SKM-1 (cell line): ENCODE measurements around the gene RAB10.
"Not testable (repeated sequence)": the region's sequence is repeated elsewhere in the genome, so short reads cannot be mapped to it uniquely, and the experiment has no call there.

Source experiments
- DNase-seq: peaks from one replicate; lab custom pipeline; 2025; ENCODE audit not compliant: unreplicated experiment; lab: John Stamatoyannopoulos, UW

The RAB10 gene

DNA sequence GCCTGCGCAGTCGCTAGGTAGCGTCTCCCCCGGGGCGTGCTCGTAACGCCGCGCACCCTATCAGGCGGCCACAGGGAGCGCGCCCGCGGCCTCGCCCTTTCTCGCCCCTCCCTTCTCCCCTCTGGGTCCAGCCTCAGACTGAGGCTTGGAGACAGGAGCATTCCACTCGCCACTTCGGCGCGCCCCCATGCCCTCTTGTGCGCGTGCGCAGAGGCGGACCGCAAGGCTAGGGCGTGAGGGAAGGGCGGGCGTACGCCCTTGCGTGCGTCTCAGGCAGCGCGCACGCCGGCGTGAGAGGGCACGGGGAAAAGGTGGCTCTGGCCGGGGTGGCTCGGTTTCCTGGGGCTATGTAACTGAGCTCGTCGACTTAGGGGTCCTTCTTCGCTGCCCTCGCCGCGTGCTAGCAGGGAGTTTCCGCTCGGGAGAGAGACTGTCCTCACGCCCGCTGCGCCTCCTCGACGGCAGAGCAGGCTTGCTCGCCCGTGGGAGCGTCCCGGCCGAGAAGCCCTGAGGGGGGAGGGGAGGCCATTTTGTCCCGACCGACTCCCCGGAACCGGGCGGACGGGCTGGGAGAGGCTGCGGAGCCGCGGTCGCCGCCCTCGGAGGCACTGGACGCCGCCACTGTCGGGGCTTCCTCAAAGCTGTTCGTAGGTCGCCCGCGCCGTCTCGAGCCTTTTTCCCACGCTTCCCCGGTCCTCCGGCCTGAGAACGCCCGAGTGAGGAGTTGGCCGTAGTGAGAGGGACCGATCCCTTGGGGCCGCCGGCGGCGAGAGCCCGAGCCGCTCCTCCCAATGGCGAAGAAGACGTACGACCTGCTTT, at the start of gene RAB10:
Gene RAB10 (plus strand): TSS at position 267 of the 819 bp plus-strand sequence. CDS start 525 bp downstream, at position 792.
- DNase-seq, result peak; percentile 94

DNA sequence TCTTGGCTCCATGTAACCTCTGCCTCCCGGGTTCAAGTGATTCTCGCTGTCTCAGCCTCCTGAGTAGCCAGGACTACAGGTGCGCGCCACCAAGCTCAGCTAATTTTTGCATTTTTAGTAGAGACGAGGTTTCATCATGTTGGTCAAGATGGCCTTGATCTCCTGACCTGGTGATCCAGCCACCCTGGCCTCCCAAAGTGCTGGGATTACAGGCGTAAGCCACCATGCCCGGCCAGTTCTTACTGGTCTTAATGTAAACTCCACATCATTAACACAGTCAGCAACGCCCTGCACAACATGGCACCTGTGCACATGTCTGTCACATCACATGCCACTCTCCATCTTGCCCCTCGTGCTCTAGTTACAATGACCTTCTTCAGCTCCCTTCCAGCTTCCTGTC, 45.8 kb upstream of the RAB10 start:
- DNase-seq, result no peak

DNA sequence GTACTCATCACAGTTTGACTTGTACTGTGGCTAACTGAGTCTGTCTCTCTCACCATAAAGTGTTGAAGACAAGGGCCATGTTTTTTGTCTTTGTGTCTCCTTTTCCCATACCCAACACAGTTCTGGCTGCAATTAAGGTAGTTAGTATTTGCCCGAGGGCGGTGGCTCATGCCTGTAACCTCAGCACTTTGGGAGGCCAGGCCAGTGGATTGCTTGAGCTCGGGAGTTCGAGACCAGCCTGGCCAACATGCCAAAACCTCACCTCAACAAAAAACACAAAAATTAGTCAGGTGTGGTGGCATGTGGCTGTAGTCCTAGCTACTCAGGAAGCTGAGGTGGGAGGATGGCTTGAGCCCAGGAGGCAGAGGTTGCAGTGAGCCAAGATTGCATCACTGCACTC, 44.7 kb upstream of the RAB10 start:
- DNase-seq, result no peak

GRCh38 chr2:25991965-25992364, 41.9 kb upstream of the RAB10 start:
- peak; percentile 39 for DNase-seq

DNA sequence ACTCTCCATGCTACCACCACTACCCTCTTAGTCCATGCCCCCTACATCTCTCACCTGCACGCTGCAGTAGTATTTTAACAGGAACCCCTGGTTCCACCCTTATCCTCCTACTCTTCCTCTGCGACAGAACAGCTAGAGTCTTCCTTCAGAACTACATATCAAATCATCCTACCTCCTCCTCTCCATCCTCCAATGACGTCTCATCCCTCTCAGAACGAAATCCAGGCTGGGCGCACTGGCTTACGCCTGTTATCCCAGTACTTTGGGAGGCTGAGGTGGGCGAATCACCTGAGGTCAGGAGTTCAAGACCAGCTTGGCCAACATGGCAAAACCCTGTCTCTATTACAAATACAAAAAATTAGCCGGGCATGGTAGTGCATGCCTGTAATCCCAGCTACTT, 41.3 kb upstream of the RAB10 start:
- DNase-seq, result no peak

DNA sequence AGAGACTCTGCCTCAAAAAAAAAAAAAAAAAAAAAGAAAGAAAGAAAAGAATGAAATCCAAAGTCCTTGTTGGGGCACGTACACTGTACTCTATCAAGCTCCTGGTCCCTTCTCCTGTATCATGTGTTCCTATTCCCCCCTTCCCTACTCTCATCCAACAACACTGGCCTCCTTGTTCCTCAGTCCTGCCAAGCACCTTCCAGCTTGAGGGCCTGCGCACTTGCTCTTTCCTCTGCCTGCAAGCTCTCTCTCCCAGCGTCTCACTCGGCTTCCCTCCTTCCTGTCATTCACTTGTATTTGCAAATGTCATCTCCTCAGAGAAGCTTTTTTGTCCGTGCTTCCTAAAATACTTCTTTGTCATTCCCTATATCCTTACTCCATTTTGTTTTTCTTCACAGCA, 40.8 kb upstream of the RAB10 start:
- no peak for DNase-seq

DNA sequence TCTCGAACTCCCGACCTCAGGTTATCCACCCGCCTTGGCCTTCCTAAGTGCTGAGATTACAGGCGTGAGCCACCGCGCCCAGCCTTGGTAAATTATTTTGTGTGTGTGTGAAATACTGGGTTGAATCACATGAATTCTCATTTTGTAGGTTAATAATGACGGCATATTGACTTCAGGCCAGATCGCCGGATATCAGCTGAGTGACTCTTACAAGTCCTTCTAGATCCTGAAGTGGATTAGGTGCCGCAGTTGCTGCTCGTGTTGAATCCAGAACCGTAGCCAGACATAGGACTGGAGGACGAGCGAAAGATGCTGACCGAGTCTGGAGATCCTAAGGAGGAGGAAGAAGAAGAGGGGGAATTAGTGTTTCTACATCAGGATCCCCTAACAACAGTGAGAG, 39.4 kb upstream of the RAB10 start:
- DNase-seq, result no peak

GRCh38 chr2:25996844-25997243, 37.0 kb upstream of the RAB10 start:
- no peak for DNase-seq

GRCh38 chr2:25998816-25999383, 35.0 kb upstream of the RAB10 start:
- DNase-seq, result not testable (repeated sequence)

GRCh38 chr2:25999406-25999805, 34.5 kb upstream of the RAB10 start:
- DNase-seq, result not testable (repeated sequence)

- DNase-seq, result no peak
Observed at GRCh38 chr2:26000561-26001082, 33.3 kb upstream of the RAB10 start.

DNA sequence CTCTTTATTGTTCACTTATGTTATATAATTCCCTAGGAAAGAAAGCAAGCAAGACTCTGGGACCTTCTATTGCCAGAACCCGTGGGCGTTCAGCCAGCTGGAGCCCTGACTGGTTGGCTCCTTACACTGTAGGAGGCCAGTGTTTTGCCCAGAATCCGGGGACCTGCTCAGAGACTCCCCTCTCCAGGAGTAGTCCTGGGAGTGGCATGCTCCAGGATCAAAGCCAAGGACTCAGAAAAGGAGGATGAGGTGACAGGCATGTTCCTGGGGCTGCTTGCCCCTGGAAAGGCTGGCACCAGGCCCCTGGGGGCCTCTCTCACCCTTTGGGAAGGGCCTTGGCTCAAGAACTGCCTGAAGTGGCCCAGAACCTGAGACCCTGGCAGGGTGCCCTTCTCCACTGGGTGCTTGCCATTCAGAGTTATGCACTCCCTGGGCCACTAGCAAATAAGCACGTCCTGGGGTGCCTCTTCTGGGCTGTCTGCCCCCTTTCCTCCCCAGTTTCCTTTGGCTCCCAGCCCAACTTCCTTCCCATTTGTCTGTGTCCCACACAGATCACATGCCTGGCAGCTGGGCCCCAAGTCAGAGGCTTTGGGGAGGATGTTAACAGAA, 32.0 kb upstream of the RAB10 start:
- DNase-seq, result no peak

DNA sequence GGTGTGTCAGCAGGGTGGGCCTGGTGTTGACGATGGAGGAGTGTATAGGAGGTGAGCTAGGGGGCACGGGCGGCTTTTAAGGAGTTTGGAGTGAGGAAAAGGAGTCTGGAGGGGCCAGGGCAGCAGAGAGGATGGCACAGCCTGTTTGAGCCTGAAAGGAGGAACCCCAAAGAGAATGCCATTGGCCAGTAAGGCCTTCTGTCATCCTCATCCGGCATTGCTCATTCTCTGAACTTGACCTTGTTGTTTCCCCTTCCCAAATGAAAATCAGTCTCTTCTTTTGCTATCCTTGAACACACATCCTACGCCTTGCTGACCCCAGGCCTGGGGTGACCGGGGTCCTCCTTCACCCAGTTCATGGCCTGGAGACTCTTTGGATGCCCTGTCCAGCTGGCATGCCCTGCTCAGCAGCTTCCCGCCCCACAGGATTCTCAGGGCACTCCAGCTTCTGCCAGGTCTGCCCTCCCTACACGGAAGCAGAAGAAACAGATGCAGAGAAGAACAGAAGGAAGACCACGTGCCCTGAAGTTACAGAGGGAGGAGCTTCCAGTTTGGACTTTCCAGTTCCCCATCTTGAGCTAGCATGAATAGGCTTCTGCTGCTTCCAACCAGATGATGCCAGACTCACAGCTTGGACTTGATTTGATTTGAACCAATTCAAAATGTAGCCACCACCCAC, 31.1 kb upstream of the RAB10 start:
- DNase-seq, result peak; percentile 57

DNA sequence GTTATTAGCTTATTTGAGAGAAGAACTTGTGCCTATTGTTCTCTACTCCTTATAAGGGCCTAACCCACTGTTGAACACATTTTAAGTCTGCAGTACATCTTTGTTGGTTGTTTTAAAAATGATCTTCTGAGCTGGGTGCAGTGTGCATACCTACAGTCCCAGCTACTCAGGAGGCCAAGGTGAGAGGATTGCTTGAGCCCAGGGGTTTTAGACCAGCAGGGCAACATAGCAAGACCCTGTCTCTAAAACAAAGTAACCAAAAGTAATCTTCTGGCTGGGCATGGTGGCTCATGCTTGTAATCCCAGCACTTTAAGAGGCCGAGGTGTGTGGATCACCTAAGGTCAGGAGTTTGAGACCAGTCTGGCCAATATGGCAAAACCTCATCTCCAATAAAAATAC, 25.8 kb upstream of the RAB10 start:
- no peak for DNase-seq

DNA sequence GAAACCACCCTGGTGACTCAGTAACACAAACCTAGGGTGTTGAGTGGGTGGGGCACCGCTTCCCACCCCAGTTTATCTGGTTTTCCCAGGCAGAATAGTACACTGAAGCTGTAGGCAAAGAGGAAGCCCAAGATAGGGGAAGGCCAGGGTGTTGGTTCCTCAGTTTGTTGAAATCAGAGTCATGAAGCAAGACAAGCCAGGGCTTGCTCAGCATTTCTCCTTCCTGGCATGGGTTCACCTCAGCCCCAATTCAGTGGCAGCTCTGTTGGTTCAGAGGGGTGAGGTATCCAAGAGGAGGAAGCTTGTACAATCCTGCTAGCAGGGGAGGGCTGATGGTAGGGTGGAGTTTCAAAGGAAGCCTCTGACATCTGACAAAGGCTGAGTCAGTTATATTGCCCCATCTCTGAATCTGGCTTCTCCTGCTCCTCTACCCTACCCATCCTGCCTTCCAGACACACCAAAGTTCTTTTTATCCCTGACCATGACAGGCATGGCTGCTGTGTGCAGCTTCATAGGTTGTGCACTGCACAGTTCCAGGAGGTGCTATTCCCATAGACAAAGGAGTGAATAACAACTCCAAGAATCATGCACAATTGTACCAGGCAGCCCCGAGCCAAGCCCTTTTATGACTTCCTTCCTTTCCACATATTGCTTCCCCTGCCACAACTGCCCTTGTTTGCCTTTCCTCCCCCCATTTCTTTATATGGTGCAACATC, 24.9 kb upstream of the RAB10 start:
- peak; percentile 98 for DNase-seq

- no peak for DNase-seq
Observed at GRCh38 chr2:26009567-26009963, 24.3 kb upstream of the RAB10 start.

DNA sequence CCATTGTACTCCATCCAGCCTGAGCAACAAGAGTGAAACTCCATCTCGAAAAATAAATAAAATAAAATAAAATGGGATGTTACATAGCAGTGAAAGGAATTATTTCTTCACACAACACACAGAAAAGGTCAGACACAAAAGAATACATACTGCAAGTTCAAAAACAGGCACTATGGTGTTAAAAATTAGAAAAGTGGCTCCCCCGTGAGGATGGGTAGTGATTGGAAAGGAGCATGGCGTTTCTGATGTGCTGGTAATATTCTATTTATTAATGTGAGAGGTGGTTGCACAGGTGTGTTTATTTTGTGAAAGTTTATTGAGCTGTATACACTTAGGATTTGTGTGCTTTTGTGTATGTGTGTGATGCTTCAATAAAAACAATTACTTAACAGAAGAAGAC, 22.9 kb upstream of the RAB10 start:
- no peak for DNase-seq

GRCh38 chr2:26011609-26011989, 22.3 kb upstream of the RAB10 start:
- DNase-seq, result no peak

GRCh38 chr2:26011990-26012856, 21.7 kb upstream of the RAB10 start:
- no peak for DNase-seq

DNA sequence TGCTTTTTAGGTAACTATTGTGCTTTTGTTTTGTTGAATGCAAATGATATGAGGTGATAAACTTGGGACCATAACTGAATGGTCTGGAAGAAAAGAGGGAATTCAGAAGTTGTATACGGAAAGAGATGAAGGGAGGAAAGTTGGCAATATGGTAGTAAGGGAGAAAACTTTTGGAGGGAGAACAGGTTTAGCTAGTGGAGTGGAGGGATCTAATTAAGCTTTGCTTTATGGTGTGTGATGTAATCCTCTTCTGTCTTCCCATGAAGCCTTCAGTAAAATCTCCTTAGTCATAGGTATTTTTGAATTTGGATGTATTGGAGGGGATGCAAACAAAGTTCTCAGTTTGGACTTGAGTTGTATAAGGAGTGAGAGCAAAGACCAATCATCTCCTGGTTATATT, 20.2 kb upstream of the RAB10 start:
- DNase-seq, result no peak
